ENCODE measurements around the gene SMIM11. TPM values are rescaled to one million over a fixed set of nuclear protein-coding genes. Genes with fewer than 3 reads are reported as not detected.

Gene SMIM11
- total and polyA plus RNA-seq, 2 of the 4 experiments (the other 2 are of a cell fraction) = 3.6 to 8.8 TPM

GRCh38 chr21:34343838-34344381 lies 31.4 kb upstream of the SMIM11 start:
- Histone ChIP-seq H3K4me2 (ENCODE audit: low read depth, low read length) (no peak overlapping the region), H2BK20ac (ENCODE audit: low read depth, low read length) (peak overlapping the region; percentile 9; the same call in 1 of the 2 replicates), H2BK5ac (ENCODE audit: low read depth, low read length, poor library complexity, severe bottlenecking) (no peak overlapping the region), H3K14ac (replicated peaks; ENCODE audit: low read depth, low read length) (no peak overlapping the region), H3K9ac (ENCODE audit: low read depth, low read length) (no peak overlapping the region), H2AK9ac (replicated peaks; ENCODE audit: low read depth, low read length, poor library complexity) (no peak overlapping the region), H3K27me3 (ENCODE audit: control insufficient read depth, insufficient read depth, low read length) (no peaks in the 10 kb centered on the region), H3K23ac (ENCODE audit: low read depth, low read length) (no peak overlapping the region), H3K9me3 (ENCODE audit: control insufficient read depth, insufficient read depth, low read length) (no peaks in the 10 kb centered on the region), H2AK5ac (ENCODE audit: low read depth, low read length) (no peak overlapping the region; the same call in 1 of the 2 replicates), H3K4me3 (ENCODE audit: insufficient read depth, low read depth, low read length) (no peak overlapping the region), H4K8ac (ENCODE audit: low read depth in 2 of 2, low read length in 2 of 2) (no peak overlapping the region; a peak in 1 of 4 replicates), H3K27ac (ENCODE audit: insufficient read depth, low read length) (no peak overlapping the region), H2AFZ (replicated peaks; ENCODE audit: low read length, poor library complexity) (no peak overlapping the region), H4K5ac (ENCODE audit: low read depth, low read length) (peak overlapping the region; percentile 52; the same call in 1 of the 2 replicates), H3K56ac (ENCODE audit: extremely low read depth, insufficient read depth, low read length) (no peak overlapping the region), H2BK120ac (ENCODE audit: low read depth, low read length) (peak overlapping the region; percentile 97; the same call in 1 of the 2 replicates), H4K91ac (ENCODE audit: insufficient read depth, low read depth, low read length) (peak overlapping the region; percentile 52; the same call in 1 of the 2 replicates), H3K9me1 (ENCODE audit: insufficient read depth, low read length) (peaks cover 13% of the 10 kb centered on the region), H3K36me3 (ENCODE audit: control insufficient read depth, insufficient read depth, low read length) (no peaks in the 10 kb centered on the region), H4K20me1 (ENCODE audit: insufficient read depth, low read length) (no peaks in the 10 kb centered on the region), H3K79me1 (ENCODE audit: low read depth in 1 of 2, low read length in 2 of 2) (0 out of 4 replicates have a peak, but pooled peaks cover 0 to 4% of the 10 kb centered on the region in 2 experiments), H2BK15ac (ENCODE audit: low read depth, low read length) (0 out of 3 replicates have a peak overlapping the region, but pooled peaks have one; percentile 91), H3K4me1 (ENCODE audit: control insufficient read depth, insufficient read depth, low read length) (peaks cover 24% of the 10 kb centered on the region), H3K4ac (ENCODE audit: low read depth, low read length) (peak overlapping the region; percentile 93; the same call in 1 of the 2 replicates), H3K18ac (ENCODE audit: low read depth, low read length) (peak overlapping the region; percentile 78; the same call in 1 of the 2 replicates)
- in situ Hi-C loops (cut with MboI; ENCODE audit: low sequenced_read_pairs) = no loop called here
- no peak for TF ChIP-seq RAD21 (IDR thresholded peaks at IDR 0.05; ENCODE audit: low read length)
- no peak for TF ChIP-seq NFE2L2 (IDR thresholded peaks at IDR 0.05; ENCODE audit: low read depth, low read length)
- TF ChIP-seq RFX5 (IDR thresholded peaks at IDR 0.05; ENCODE audit: low read depth, low read length) = no peak
- no peak for TF ChIP-seq POLR2A (IDR thresholded peaks at IDR 0.05; ENCODE audit: low read depth, low read length)
- TF ChIP-seq MAZ (IDR thresholded peaks at IDR 0.05; ENCODE audit: borderline replicate concordance, low read depth, low read length) = no peak
- no peak for TF ChIP-seq CHD1 (IDR thresholded peaks at IDR 0.05; ENCODE audit: low read depth, low read length)
- no peak for TF ChIP-seq USF2 (IDR thresholded peaks at IDR 0.05; ENCODE audit: low read depth, low read length)
- no peak for TF ChIP-seq CTCF (conservative IDR thresholded peaks at IDR 0.05; ENCODE audit: low read depth, low read length)
- TF ChIP-seq MAFK (IDR thresholded peaks at IDR 0.05; ENCODE audit: low read depth, low read length) = no peak
- TF ChIP-seq FOS (IDR thresholded peaks at IDR 0.05; ENCODE audit: low read depth, low read length) = no peak
- no peak for TF ChIP-seq CEBPB (IDR thresholded peaks at IDR 0.05; ENCODE audit: low read depth, low read length)
- TF ChIP-seq RCOR1 (IDR thresholded peaks at IDR 0.05; ENCODE audit: insufficient replicate concordance, low read length) = no peak
- TF ChIP-seq, protein P1, sequence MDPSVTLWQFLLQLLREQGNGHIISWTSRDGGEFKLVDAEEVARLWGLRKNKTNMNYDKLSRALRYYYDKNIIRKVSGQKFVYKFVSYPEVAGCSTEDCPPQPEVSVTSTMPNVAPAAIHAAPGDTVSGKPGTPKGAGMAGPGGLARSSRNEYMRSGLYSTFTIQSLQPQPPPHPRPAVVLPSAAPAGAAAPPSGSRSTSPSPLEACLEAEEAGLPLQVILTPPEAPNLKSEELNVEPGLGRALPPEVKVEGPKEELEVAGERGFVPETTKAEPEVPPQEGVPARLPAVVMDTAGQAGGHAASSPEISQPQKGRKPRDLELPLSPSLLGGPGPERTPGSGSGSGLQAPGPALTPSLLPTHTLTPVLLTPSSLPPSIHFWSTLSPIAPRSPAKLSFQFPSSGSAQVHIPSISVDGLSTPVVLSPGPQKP (IDR thresholded peaks at IDR 0.05; ENCODE audit: borderline replicate concordance, low read depth, low read length) = no peak
- TF ChIP-seq BHLHE40 (IDR thresholded peaks at IDR 0.05; ENCODE audit: low read depth, low read length) = no peak
- TF ChIP-seq MXI1 (IDR thresholded peaks at IDR 0.05; ENCODE audit: borderline replicate concordance, low read depth, low read length) = no peak
- no peak for TF ChIP-seq SMC3 (IDR thresholded peaks at IDR 0.05; ENCODE audit: low read depth, low read length)
- ChIA-PET CTCF (no interaction called here), POLR2A (ENCODE audit: unreplicated experiment) (no interaction called here)
- DNase-seq (no peak), ATAC-seq (ENCODE audit: low read depth) (no peak)
- dilution Hi-C loops (cut with HindIII; ENCODE audit: low sequenced_read_pairs, unreplicated experiment) = no loop called here
- intact Hi-C loops (cut with micrococcal nuclease) = no loop called here
- WGBS, 2 experiments (ENCODE audit: extremely low coverage in 2 of 2, insufficient read length in 1 of 2) = 92% methylated on average over 10 of the region's 14 CpGs; no CpG with 5 or more reads in 1 of the 2 experiments
- no TSS peak for BruUV-seq (replicated peaks)

All from IMR-90 (cell line).